GM12891 (cell line): ENCODE data around the gene LSM14B.

ENCODE experiments used
- PAX5 ChIP-seq: IDR thresholded peaks from 2 replicates; pipeline ENCODE4 v1.6.1; 2011; ENCODE audit warnings: low read length, moderate library complexity, mild to moderate bottlenecking; ENCODE audit not compliant: insufficient read depth, severe bottlenecking
- POLR2A ChIP-seq: IDR thresholded peaks from 2 replicates; pipeline ENCODE4 v1.6.1; 2011; ENCODE audit warnings: low read depth, low read length, control low read depth
- POLR2AphosphoS5 ChIP-seq: IDR thresholded peaks from 2 replicates; pipeline ENCODE4 v1.6.1; 2011; ENCODE audit warnings: low read depth, low read length, control low read depth
- SPI1 ChIP-seq: IDR thresholded peaks from 2 replicates; pipeline ENCODE4 v1.6.1; 2011; ENCODE audit warnings: low read depth, low read length, control low read depth
- TAF1 ChIP-seq: IDR thresholded peaks from 2 replicates; pipeline ENCODE4 v1.6.1; 2011; ENCODE audit warnings: low read depth, low read length, control low read depth

DNA sequence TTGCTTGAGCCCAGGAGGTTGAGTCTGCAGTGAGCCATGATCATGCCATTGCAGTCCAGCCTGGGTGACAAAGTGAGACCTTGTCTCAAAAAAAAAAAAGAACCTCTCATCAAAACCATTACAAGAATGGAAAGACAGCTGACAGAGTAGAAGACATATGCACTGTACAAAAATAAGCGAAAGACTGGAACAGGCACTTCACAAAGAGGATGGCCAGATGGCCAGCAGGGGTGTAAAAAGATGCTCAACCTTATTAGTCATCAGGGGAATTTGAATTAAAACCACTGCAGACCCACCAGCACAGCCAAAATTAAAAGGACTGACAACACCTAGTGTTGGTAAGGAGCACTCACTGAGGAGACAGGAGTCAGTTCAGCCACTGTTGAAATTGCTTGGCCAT lies 43.1 kb upstream of the LSM14B start:
- TF ChIP-seq POLR2A: no peak
- TF ChIP-seq TAF1: no peak
- TF ChIP-seq POLR2AphosphoS5: no peak
- no peak for TF ChIP-seq SPI1
- TF ChIP-seq PAX5: no peak
